NCI-H146 treated with DMSO at 0.1 percent for 48 hours (cell line): ENCODE measurements around the gene AUTS2.

Experiments used
- DNase-seq: peaks from one replicate; lab custom pipeline; 2025; ENCODE audit not compliant: unreplicated experiment; lab: John Stamatoyannopoulos, UW

The AUTS2 gene

GRCh38 chr7:70214071-70214470 is 615.8 kb downstream of the AUTS2 start:
- peak; percentile 22 for DNase-seq

GRCh38 chr7:70215491-70215890 is 617.2 kb downstream of the AUTS2 start:
- no peak for DNase-seq

DNA sequence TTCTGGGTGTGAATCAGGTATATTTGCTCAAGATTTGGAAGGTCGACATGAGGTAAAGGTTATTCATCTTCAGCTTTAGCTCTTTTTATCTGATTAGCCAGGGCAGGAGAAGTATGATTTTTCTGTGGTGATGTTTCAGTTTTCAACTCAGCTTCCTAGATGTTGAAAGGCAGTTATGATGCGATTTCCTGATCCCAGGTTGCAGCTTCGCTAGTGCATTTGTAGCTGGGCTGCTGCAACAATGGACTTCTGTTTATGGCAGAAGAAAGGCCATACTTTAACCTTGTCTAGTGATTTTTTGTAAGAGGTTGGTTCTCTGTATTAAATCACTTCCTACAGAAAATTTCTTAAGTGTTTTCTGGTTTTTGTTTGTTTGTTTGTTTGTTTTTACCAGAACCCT is 619.3 kb downstream of the AUTS2 start:
- DNase-seq: no peak

- DNase-seq: no peak
These were observed 619.7 kb downstream of the AUTS2 start for GRCh38 chr7:70218006-70218405.

DNA sequence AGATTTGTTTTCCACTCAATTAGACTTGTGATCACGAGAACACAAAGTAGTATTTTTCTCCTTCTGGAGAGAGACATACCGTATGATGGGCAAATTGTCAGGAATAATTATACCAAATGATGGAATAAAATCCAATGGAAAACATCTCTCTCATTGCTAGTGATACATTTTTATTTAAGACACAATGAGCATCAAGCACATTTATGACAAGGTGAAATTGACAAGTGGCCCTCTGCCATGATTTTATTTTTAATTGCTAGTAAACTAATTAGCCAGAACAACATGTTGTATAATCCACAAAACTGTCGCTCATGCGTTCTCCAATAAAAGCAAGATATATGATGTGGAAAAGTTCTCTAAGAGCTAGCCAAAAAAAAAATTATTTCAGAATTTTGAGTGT is 620.8 kb downstream of the AUTS2 start:
- no peak for DNase-seq

- no peak for DNase-seq
These were observed 631.0 kb downstream of the AUTS2 start for GRCh38 chr7:70229242-70229641.

DNA sequence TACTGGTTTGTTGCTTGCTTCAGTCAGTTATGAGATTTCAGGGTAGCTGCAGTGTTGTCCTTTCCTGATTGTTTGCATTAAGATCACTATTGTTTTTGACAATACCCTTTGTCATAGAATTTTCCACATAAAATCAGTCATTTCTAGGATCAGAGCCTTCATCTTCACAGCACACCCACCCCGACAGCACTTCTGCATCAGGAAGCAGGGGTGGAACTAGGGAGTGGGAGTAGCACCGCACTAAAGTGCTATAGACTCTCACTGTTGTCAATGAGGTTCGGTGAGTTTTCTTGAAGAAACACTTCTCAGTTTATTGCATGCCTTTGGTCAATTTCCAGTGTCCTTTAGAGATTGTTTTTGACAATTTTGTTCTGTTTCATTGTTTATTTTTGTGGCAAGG is 632.5 kb downstream of the AUTS2 start:
- no peak for DNase-seq

DNA sequence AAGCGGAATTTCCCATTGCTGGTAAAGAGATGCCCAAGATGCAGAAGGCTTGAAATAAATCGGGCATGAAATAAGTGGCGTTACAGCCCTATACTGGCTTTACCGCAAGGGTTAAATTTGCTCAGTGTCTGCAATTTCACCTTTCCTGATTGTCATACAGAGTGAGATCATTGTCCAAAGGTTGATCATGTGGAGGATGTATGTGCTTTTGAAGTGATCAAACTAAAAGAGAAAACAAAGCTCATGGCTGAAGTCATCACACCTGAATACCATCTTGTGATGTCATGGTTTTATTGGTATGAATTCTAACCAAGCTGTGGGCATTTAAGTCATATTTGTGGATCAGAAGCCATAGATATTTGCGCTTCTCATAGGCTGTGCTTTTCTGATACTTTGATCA is 635.5 kb downstream of the AUTS2 start:
- DNase-seq: no peak

- DNase-seq: peak; percentile 29
These were observed 639.0 kb downstream of the AUTS2 start for GRCh38 chr7:70237256-70237655.

- DNase-seq: no peak
These were observed 639.7 kb downstream of the AUTS2 start for GRCh38 chr7:70237831-70238575.

DNA sequence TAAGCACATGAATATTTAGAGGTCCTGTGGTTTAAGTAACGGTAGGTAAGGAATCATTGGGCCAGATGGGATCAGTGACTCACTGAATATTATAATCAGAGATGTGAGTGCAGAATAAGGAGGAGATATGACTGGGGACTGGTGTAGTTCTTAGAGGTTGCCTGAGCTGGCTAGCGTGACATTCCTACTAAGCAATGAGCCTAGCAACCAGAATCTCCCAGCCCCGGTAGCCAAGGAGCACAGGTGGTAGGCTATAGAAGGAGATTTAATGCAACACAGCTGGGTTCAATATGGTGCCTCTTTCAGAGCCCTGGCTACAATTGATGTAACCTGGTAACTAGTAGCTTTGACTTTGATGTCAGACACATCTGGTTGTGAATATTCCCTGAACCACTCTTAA is 641.6 kb downstream of the AUTS2 start:
- no peak for DNase-seq

GRCh38 chr7:70240873-70241272 is 642.6 kb downstream of the AUTS2 start:
- no peak for DNase-seq

- no peak for DNase-seq
These were observed 643.4 kb downstream of the AUTS2 start for GRCh38 chr7:70241536-70242175.

DNA sequence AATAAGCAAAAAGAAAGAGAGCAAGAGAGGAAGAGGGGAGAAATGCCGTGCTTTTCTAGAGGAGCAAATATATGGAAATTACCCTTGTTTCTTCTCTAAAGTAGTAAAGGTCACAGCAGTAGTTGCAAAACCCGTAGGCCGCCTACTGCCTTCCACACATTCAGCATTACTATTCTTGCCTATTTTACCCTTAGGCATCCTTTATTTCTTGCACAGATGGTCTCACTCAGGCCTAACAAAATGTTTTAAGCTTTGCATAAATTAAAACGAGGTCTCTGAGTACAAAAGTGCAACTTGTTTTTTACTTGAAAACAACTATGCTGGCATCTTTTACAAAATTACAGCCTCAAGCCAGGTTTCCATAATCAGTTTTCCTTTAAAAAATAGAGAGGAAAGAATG is 644.6 kb downstream of the AUTS2 start:
- no peak for DNase-seq

GRCh38 chr7:70243443-70243842 is 645.2 kb downstream of the AUTS2 start:
- no peak for DNase-seq

- DNase-seq: no peak
These were observed 659.6 kb downstream of the AUTS2 start for GRCh38 chr7:70257921-70258320.

GRCh38 chr7:70259502-70259901 is 661.2 kb downstream of the AUTS2 start:
- DNase-seq: no peak

GRCh38 chr7:70263471-70264255 is 665.4 kb downstream of the AUTS2 start:
- DNase-seq: no peak

DNA sequence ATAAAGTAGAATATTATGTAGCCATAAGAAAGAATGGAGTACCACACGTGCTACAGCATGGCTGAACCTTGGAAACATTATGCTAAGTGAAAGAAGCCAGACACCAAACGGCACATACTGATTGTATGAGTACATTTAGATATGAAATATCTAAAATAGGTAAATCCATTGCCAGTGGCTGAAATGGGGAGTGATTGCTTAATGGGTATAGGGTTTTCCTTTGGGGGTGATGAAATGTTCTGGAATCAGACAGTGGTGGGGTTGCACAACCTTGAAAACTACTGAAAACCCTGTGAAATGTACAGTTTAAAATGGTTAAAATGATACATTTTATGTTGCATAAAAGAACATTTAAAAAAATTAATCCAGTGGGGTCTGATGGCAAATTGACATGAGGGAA is 667.9 kb downstream of the AUTS2 start:
- no peak for DNase-seq

DNA sequence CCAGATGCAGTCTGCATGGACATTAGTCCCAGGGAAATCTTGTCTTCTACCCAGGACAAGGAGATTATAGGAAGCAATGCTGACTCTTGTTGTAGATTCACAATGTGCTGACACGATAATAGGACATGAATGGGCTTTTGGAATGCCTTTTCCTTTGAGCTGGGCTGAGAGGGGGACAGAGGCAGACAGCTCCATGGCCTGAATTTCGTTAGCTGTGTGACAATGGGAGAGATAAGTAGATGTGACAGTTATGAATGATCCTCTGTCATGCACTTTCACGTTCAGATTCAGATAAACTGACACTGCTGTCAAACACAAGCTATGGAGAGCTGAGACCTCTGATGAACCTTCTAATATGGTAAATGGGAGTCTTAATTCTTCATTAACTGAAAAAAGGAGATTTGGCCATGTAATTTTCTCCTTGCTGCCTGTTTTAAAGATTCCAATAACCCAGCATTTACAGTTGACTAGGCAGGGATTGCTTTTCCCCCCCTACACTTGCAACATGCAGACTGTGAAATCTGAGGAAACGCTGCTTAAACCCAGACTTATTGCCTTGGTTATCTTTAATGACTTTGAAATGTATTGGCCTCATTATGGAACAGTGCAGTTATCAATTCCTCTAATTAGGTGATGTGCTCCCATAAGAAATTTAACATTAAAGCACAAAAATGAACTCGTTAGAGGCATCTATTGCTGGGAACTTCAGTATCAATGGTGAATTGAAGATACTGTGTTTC is 669.3 kb downstream of the AUTS2 start:
- no peak for DNase-seq

GRCh38 chr7:70268179-70268578 is 669.9 kb downstream of the AUTS2 start:
- no peak for DNase-seq
